Measurements from ENCODE around the gene CACNA2D4. TPM values are rescaled to one million over a fixed set of nuclear protein-coding genes. Genes with fewer than 3 reads are reported as not detected.

CACNA2D4 gene
- polyA plus RNA-seq, 3 donors from 2014 or later = 9.1 to 20.0 (median 9.6) TPM

DNA sequence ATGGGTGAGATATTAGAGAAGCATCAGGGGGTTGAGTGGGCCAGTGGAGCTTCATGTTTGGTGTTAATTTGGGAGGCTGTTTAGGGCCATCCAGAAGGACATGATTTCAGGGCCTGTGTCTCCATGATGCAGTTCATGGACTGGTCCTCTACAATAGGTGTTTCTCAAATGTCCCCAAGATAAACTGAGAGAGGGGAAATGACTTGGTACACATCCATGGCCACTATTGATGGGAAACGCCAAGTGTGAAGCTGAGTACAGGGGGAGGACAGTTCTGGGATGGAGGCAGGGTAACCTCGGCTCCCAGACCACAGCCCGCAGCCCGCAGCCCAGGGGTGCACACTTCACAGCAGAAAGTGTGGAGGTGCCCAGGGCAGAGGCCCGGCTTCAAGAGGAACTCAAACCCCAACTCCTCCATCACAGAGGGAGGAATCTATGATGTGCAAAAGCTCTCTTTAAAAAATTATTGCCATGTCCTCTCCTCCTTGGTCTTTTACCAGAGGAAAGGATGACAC is 33.3 kb downstream of the CACNA2D4 start:
- Mint-ChIP-seq H3K36me3 (no peaks in the 10 kb centered on the region), H3K4me1 (no peaks in the 10 kb centered on the region), H3K4me3 (no peak overlapping the region), H3K27ac (no peak overlapping the region), H3K27me3 (ENCODE audit: low read depth in 3 of 3) (peaks cover 0 to 6% (median 0%) of the 10 kb centered on the region in 3 donors), H3K9me3 (no peaks in the 10 kb centered on the region)
- no peak for DNase-seq

GRCh38 chr12:1884651-1885050 is 33.8 kb downstream of the CACNA2D4 start:
- H3K27me3 Mint-ChIP-seq (ENCODE audit: low read depth in 3 of 3) = peaks cover 0 to 6% (median 0%) of the 10 kb centered on the region in 3 donors
- no peak for DNase-seq
- H3K4me3 Mint-ChIP-seq = no peak overlapping the region
- no peaks in the 10 kb centered on the region for H3K9me3 Mint-ChIP-seq
- H3K27ac Mint-ChIP-seq = no peak overlapping the region
- no peaks in the 10 kb centered on the region for H3K36me3 Mint-ChIP-seq
- H3K4me1 Mint-ChIP-seq = no peaks in the 10 kb centered on the region

DNA sequence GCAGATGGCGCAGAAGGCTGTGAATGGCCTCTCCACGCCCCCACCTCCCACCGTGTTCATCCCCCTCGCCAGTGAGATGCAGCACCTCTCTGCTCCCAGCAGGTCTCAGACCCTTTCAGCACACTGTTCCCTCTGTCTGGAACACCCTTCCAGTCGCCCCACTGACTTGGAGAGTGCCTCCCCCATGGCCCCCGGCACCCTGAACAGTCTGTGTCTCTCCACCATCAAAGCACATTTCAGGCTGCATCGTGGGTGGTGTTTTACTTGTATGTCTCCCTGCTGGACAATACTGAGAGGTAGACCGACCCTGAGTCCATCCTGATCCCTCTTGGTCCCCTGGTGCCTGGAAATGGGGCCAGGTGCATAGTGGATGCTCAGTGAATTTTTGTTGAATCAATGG is 34.9 kb downstream of the CACNA2D4 start:
- no peaks in the 10 kb centered on the region for H3K4me1 Mint-ChIP-seq
- H3K36me3 Mint-ChIP-seq = no peaks in the 10 kb centered on the region
- no peaks in the 10 kb centered on the region for H3K9me3 Mint-ChIP-seq
- DNase-seq = no peak
- peaks cover 0 to 6% (median 0%) of the 10 kb centered on the region in 3 donors for H3K27me3 Mint-ChIP-seq (ENCODE audit: low read depth in 3 of 3)
- H3K4me3 Mint-ChIP-seq = no peak overlapping the region
- H3K27ac Mint-ChIP-seq = no peak overlapping the region

DNA sequence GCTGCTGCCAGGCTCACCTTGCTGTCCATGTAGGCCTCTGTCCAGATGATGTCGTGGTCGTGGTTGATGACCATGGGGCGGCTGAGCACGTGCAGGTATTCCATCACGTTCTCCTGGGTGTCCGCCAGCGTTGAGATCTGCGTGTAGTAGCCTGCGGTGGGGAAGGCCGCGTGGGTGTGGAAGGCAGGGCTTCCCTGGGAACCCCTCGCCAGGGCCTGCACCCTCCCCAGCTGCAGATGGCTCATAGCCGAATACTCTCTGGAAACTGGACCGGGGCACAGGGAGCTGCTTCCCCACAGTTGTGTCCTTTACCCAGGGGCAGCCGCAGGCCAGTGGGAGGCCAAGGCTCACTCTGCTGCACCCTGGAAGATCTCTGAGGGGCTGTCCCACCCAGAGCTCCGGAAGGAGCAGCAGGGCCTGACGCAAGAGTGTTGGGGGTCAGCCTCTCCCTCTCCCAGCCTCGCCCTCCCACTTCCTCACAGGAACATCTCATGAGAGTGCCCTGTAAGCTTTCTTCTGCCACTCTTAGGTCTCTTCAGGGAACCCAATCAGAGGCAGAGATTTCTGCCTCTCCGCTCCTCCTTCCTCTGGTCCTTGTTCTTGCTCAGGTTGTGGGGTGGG is 35.5 kb downstream of the CACNA2D4 start:
- DNase-seq = no peak
- Mint-ChIP-seq H3K4me1 (no peaks in the 10 kb centered on the region), H3K36me3 (no peaks in the 10 kb centered on the region), H3K4me3 (no peak overlapping the region), H3K27me3 (ENCODE audit: low read depth in 3 of 3) (peaks cover 0 to 6% (median 0%) of the 10 kb centered on the region in 3 donors), H3K9me3 (no peaks in the 10 kb centered on the region), H3K27ac (no peak overlapping the region)

GRCh38 chr12:1882405-1882804 is 36.0 kb downstream of the CACNA2D4 start:
- H3K36me3 Mint-ChIP-seq = no peaks in the 10 kb centered on the region
- H3K4me1 Mint-ChIP-seq = no peaks in the 10 kb centered on the region
- peaks cover 0 to 4% (median 0%) of the 10 kb centered on the region in 3 donors for H3K27me3 Mint-ChIP-seq (ENCODE audit: low read depth in 3 of 3)
- no peak overlapping the region for H3K27ac Mint-ChIP-seq
- H3K9me3 Mint-ChIP-seq = no peaks in the 10 kb centered on the region
- no peak overlapping the region for H3K4me3 Mint-ChIP-seq
- no peak for DNase-seq

- Mint-ChIP-seq H3K36me3 (no peaks in the 10 kb centered on the region), H3K27ac (no peak overlapping the region), H3K27me3 (ENCODE audit: low read depth in 3 of 3) (peaks cover 0 to 4% (median 0%) of the 10 kb centered on the region in 3 donors), H3K4me1 (no peaks in the 10 kb centered on the region), H3K9me3 (no peaks in the 10 kb centered on the region), H3K4me3 (no peak overlapping the region)
- no peak for DNase-seq
Measured at GRCh38 chr12:1881936-1882335, 36.5 kb downstream of the CACNA2D4 start.

- Mint-ChIP-seq H3K4me3 (no peak overlapping the region), H3K27ac (no peak overlapping the region)
Measured at GRCh38 chr12:1881301-1881700, 37.2 kb downstream of the CACNA2D4 start.

GRCh38 chr12:1880876-1881275 is 37.6 kb downstream of the CACNA2D4 start:
- Mint-ChIP-seq H3K27me3 (ENCODE audit: low read depth in 3 of 3) (peaks cover 0 to 3% (median 2%) of the 10 kb centered on the region in 3 donors), H3K4me3 (no peak overlapping the region), H3K9me3 (no peaks in the 10 kb centered on the region), H3K4me1 (no peaks in the 10 kb centered on the region), H3K36me3 (no peaks in the 10 kb centered on the region), H3K27ac (no peak overlapping the region)
- DNase-seq = no peak

More at GRCh38 chr12:1881301-1881700, 37.2 kb downstream of the CACNA2D4 start:
- no peak for DNase-seq
- Mint-ChIP-seq H3K4me1 (no peaks in the 10 kb centered on the region), H3K27me3 (ENCODE audit: low read depth in 3 of 3) (peaks cover 0 to 3% (median 2%) of the 10 kb centered on the region in 3 donors), H3K9me3 (no peaks in the 10 kb centered on the region), H3K36me3 (no peaks in the 10 kb centered on the region)

GRCh38 chr12:1880153-1880845 is 38.2 kb downstream of the CACNA2D4 start:
- H3K36me3 Mint-ChIP-seq = no peaks in the 10 kb centered on the region
- peaks cover 0 to 3% (median 2%) of the 10 kb centered on the region in 3 donors for H3K27me3 Mint-ChIP-seq (ENCODE audit: low read depth in 3 of 3)

DNA sequence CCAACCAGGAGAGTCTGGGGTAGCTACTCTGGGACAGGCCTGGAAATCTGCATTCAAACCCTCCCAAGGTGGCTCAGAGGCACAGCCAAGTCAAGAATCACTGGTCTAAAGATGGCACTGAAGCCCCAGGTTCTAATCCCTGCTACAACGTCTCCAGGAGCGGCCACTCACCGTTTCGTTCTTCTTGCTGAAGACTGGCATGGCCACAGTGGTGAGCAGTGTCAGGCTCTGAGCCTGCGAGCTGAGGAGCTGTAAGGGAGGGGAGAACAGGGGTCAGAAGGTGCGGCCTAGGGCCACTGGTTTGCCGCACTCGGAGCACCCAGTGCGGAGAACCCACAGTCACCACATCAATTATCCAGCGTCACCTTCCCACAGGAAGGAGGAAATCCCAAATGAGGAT is 38.8 kb downstream of the CACNA2D4 start:
- Mint-ChIP-seq H3K4me3 (no peak overlapping the region), H3K27me3 (ENCODE audit: low read depth in 3 of 3) (peaks cover 0 to 3% (median 2%) of the 10 kb centered on the region in 3 donors), H3K4me1 (no peaks in the 10 kb centered on the region), H3K9me3 (no peaks in the 10 kb centered on the region), H3K36me3 (no peaks in the 10 kb centered on the region), H3K27ac (no peak overlapping the region)
- DNase-seq = no peak

More at GRCh38 chr12:1880153-1880845, 38.2 kb downstream of the CACNA2D4 start:
- Mint-ChIP-seq H3K4me1 (no peaks in the 10 kb centered on the region), H3K27ac (no peak overlapping the region), H3K9me3 (no peaks in the 10 kb centered on the region), H3K4me3 (no peak overlapping the region)
- no peak for DNase-seq

GRCh38 chr12:1878695-1879094 is 39.8 kb downstream of the CACNA2D4 start:
- Mint-ChIP-seq H3K4me3 (no peak overlapping the region), H3K27ac (no peak overlapping the region), H3K4me1 (no peaks in the 10 kb centered on the region), H3K9me3 (no peaks in the 10 kb centered on the region), H3K36me3 (no peaks in the 10 kb centered on the region), H3K27me3 (ENCODE audit: low read depth in 3 of 3) (peaks cover 0 to 3% (median 2%) of the 10 kb centered on the region in 3 donors)
- no peak for DNase-seq

DNA sequence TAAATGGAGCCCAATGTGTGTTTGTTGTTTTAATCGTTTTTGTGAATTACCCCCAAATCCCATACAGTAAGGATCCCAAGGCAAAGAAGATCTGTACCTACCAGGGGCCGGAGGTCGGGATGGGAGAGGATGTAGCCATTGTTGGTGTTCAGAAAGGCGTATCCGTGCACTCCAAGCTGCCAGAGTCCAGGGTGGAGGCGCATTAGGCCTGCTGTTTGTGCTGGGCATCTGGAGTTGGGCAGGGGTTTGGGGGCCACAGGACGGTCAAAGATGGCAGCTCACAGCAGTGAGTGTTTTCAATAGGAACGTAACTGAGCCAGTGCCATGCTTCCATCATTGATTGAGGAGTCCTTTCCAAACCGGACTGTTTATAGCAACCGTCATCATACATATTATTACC is 40.2 kb downstream of the CACNA2D4 start:
- H3K27ac Mint-ChIP-seq = no peak overlapping the region
- H3K4me1 Mint-ChIP-seq = no peaks in the 10 kb centered on the region
- no peak overlapping the region for H3K4me3 Mint-ChIP-seq
- H3K27me3 Mint-ChIP-seq (ENCODE audit: low read depth in 3 of 3) = peaks cover 0 to 3% (median 0%) of the 10 kb centered on the region in 3 donors
- no peaks in the 10 kb centered on the region for H3K9me3 Mint-ChIP-seq
- no peaks in the 10 kb centered on the region for H3K36me3 Mint-ChIP-seq
- no peak for DNase-seq

GRCh38 chr12:1877169-1877878 is 41.1 kb downstream of the CACNA2D4 start:
- Mint-ChIP-seq H3K27me3 (ENCODE audit: low read depth in 3 of 3) (peaks cover 0 to 5% (median 0%) of the 10 kb centered on the region in 3 donors), H3K27ac (no peak overlapping the region), H3K9me3 (no peaks in the 10 kb centered on the region), H3K36me3 (no peaks in the 10 kb centered on the region), H3K4me3 (no peak overlapping the region), H3K4me1 (no peaks in the 10 kb centered on the region)
- no peak for DNase-seq

GRCh38 chr12:1876086-1876485 is 42.4 kb downstream of the CACNA2D4 start:
- Mint-ChIP-seq H3K27ac (no peak overlapping the region), H3K27me3 (ENCODE audit: low read depth in 3 of 3) (peaks cover 0 to 5% (median 0%) of the 10 kb centered on the region in 3 donors), H3K36me3 (no peaks in the 10 kb centered on the region), H3K9me3 (no peaks in the 10 kb centered on the region), H3K4me3 (no peak overlapping the region), H3K4me1 (no peaks in the 10 kb centered on the region)
- no peak for DNase-seq
